HepG2 (cell line): ENCODE results near the gene RPS5. TPM values are rescaled to one million over a fixed set of nuclear protein-coding genes. Genes with fewer than 3 reads are reported as not detected.

Source experiments
- BCL6 ChIP-seq: IDR thresholded peaks from 2 replicates; pipeline ENCODE4 v1.6.1; 2016; ENCODE audit warnings: missing genetic modification reagents, missing compliant biosample characterization
- BRCA1 ChIP-seq: sonication (generic); formaldehyde crosslinking; IDR thresholded peaks from 2 replicates; pipeline ENCODE4 v1.4.0; 2020; ENCODE audit warnings: missing genetic modification reagents
- CREM ChIP-seq, 2 experiments: sonication (generic) in 1 of 2; formaldehyde crosslinking in 1 of 2; IDR thresholded peaks; 2 replicates each; pipeline versions ENCODE4 v1.4.0 to v1.6.1; 2016 to 2020; ENCODE audit warnings: antibody characterized with exemption in 1 of 2, mild to moderate bottlenecking in 1 of 2, missing genetic modification reagents in 1 of 2
- DMAP1 ChIP-seq: IDR thresholded peaks from 2 replicates; pipeline ENCODE4 v1.6.1; 2016
- KAT2B ChIP-seq: fragments of 150-350 bp; IDR thresholded peaks from 2 replicates; pipeline ENCODE4 v1.6.1; 2014; ENCODE audit warnings: low read depth, low read length, borderline replicate concordance
- MIER2 ChIP-seq: IDR thresholded peaks from 2 replicates; pipeline ENCODE4 v1.6.1; 2016; ENCODE audit warnings: missing biosample characterization, missing genetic modification reagents
- NAIF1 ChIP-seq: sonication (generic); formaldehyde crosslinking; IDR thresholded peaks from 2 replicates; pipeline ENCODE4 v1.5.0; 2020; ENCODE audit warnings: mild to moderate bottlenecking, missing genetic modification reagents, borderline replicate concordance
- NCOA5 ChIP-seq: sonication (generic); formaldehyde crosslinking; IDR thresholded peaks from 2 replicates; pipeline ENCODE4 v1.4.0; 2020; ENCODE audit warnings: missing genetic modification reagents
- SRSF1 ChIP-seq: fragments of 200-400 bp; formaldehyde crosslinking; optimal IDR thresholded peaks from 2 replicates; pipeline ENCODE3; 2017; ENCODE audit warnings: mild to moderate bottlenecking, low read depth, low read length, moderate library complexity
- ZNF337 ChIP-seq: sonication (generic); formaldehyde crosslinking; IDR thresholded peaks from 2 replicates; pipeline ENCODE4 v1.5.1; 2020; ENCODE audit warnings: missing genetic modification reagents, low read depth, mild to moderate bottlenecking, borderline replicate concordance
- ZNF350 ChIP-seq: sonication (generic); formaldehyde crosslinking; IDR thresholded peaks from 2 replicates; pipeline ENCODE4 v1.4.0; 2020; ENCODE audit warnings: mild to moderate bottlenecking, low read depth, missing genetic modification reagents, borderline replicate concordance
- ZNF496 ChIP-seq: sonication (generic); formaldehyde crosslinking; IDR thresholded peaks from 2 replicates; pipeline ENCODE4 v1.8.1; 2023; ENCODE audit warnings: mild to moderate bottlenecking, moderate library complexity, missing genetic modification reagents; ENCODE audit not compliant: insufficient replicate concordance
- ZNF747 ChIP-seq: sonication (generic); formaldehyde crosslinking; IDR thresholded peaks from 2 replicates; pipeline ENCODE4 v1.8.1; 2023; ENCODE audit warnings: missing genetic modification reagents, mild to moderate bottlenecking, borderline replicate concordance
- ZNF75D ChIP-seq: sonication (generic); formaldehyde crosslinking; IDR thresholded peaks from 2 replicates; pipeline ENCODE4 v1.8.1; 2023; ENCODE audit warnings: missing genetic modification reagents, mild to moderate bottlenecking, borderline replicate concordance
- polyA plus RNA-seq, 8 experiments: library from polyadenylated mRNA; depleted of rRNA in 3 of 8; stranded (reverse) in 7 of 8; unstranded in 1 of 8; fragments of >200 nt; fragmentation: Illumina TruSeq in 4 of 8; extraction: Trizol in 4 of 8; gene quantifications; 2 replicates each; pipeline versions ENCODE4 v1.2.1 to v1.2.3, GENCODE V29; 2011 to 2016; ENCODE audit warnings: low read depth in 4 of 8, missing spikeins in 1 of 8, mixed read lengths in 1 of 8; ENCODE audit not compliant: insufficient read depth in 1 of 8
- total RNA-seq, 5 experiments: library from RNA; depleted of rRNA; stranded (reverse); fragments of >200 nt; fragmentation: Illumina TruSeq; extraction: Trizol; gene quantifications; 2 replicates each; pipeline ENCODE4 v1.2.3, GENCODE V29; 2016; ENCODE audit warnings: low read depth in 1 of 5
- TF ChIP-seq, protein P1 (sequence below): sonication (generic); formaldehyde crosslinking; IDR thresholded peaks from 2 replicates; pipeline ENCODE4 v1.8.0; 2022; ENCODE audit warnings: missing genetic modification reagents, mild to moderate bottlenecking, inconsistent platforms, borderline replicate concordance
- TF ChIP-seq, protein P2 (sequence below): sonication (generic); formaldehyde crosslinking; IDR thresholded peaks from 2 replicates; pipeline ENCODE4 v1.5.0; 2020; ENCODE audit warnings: missing genetic modification reagents, mild to moderate bottlenecking, borderline replicate concordance
- TF ChIP-seq, protein P3 (sequence below), 2 experiments: sonication (generic) in 1 of 2; formaldehyde crosslinking in 1 of 2; IDR thresholded peaks; 2 replicates each; pipeline versions ENCODE4 v1.4.0 to v1.6.1; 2018 to 2020; ENCODE audit warnings: missing genetic modification reagents in 2 of 2, borderline replicate concordance in 1 of 2, low read depth in 1 of 2, mild to moderate bottlenecking in 1 of 2, missing biosample characterization in 1 of 2
- TF ChIP-seq, protein P4 (sequence below): sonication (generic); formaldehyde crosslinking; IDR thresholded peaks from 2 replicates; pipeline ENCODE4 v1.4.0; 2020; ENCODE audit warnings: missing genetic modification reagents

RPS5 gene
- total and polyA plus RNA-seq, 2 of the 13 experiments (the other 11 are each of a cell fraction or from before 2014, with no cell fraction given) = 1,544 to 4,408 TPM

DNA sequence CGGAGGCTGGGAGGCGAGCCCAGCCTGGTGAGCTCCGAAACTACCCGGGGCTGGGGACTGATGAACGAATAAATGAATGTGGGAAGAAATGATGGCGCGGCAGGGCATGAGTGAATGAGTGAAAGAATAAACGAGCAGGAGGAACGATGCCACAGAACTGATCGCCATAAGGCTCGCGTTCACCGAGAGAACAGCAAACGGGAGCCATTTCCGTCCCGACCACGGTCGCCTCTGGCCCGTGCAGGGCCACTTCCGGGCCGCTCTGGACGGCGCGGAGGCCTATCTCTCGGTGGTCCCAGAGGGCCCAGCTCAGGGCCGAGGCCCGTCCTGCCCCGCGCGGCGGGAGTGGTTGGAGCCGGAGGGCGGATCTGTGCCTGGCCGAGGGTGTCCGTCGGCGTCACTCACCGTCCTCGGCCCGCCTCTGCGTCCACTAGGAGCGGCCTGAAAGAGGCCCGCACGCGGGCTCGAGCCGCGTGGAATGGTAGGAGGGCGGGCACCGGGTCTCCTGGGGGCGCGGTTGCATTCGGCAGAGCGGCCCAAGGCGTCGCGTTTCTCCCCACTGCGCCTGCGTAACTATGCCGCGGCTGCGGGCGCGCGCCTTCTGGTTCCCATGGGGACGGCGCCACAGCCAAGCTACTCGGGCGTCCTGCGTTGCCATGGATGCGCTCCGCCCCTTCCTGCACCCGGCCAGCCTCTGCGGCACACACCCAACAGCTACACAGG is 24.6 kb upstream of the RPS5 start, which contains the start of gene ZNF497 (continued):
- TF ChIP-seq ZNF747 (CRISPR knock-in tag) = 0 out of 2 replicates have a peak, but pooled peaks have one; percentile 39
- TF ChIP-seq BCL6 (CRISPR knock-in tag) = no peak; the same call in 1 of the 2 replicates
- TF ChIP-seq ZNF350 (CRISPR knock-in tag) = no peak; the same call in 1 of the 2 replicates
- TF ChIP-seq CREM (IDR thresholded peaks at IDR 0.05) = peak; percentile 56; the same call in 1 of the 2 replicates
- no peak for TF ChIP-seq CREM (CRISPR knock-in tag; IDR thresholded peaks at IDR 0.05)
- peak; percentile 92 for TF ChIP-seq DMAP1 (CRISPR knock-in tag)
- TF ChIP-seq ZNF337 (CRISPR knock-in tag) = no peak
- TF ChIP-seq ZNF75D (CRISPR knock-in tag) = no peak
- no peak for TF ChIP-seq KAT2B
- TF ChIP-seq MIER2 (CRISPR knock-in tag) = no peak; the same call in 1 of the 2 replicates
- TF ChIP-seq, protein P1, sequence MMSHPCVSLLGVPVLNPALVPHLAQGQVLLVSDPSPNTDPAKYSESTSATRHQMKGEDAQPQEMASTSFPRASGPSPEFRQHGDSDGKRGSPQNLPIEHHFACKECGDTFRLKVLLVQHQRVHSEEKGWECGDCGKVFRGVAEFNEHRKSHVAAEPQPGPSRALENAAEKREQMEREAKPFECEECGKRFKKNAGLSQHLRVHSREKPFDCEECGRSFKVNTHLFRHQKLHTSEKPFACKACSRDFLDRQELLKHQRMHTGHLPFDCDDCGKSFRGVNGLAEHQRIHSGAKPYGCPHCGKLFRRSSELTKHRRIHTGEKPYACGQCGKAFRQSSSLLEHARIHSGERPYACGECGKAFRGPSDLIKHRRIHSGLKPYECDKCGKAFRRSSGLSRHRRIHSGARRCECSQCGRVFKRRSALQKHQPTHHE (CRISPR knock-in tag) = peak; percentile 58; the same call in 1 of the 2 replicates
- TF ChIP-seq SRSF1 = no peak
- TF ChIP-seq NAIF1 = peak; percentile 63; the same call in 1 of the 2 replicates
- TF ChIP-seq, protein P2, sequence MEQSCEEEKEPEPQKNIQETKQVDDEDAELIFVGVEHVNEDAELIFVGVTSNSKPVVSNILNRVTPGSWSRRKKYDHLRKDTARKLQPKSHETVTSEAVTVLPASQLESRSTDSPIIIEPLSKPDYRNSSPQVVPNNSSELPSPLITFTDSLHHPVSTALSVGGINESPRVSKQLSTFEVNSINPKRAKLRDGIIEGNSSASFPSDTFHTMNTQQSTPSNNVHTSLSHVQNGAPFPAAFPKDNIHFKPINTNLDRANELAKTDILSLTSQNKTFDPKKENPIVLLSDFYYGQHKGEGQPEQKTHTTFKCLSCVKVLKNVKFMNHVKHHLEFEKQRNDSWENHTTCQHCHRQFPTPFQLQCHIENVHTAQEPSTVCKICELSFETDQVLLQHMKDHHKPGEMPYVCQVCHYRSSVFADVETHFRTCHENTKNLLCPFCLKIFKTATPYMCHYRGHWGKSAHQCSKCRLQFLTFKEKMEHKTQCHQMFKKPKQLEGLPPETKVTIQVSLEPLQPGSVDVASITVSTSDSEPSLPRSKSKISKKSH (CRISPR knock-in tag) = peak; percentile 45; the same call in 1 of the 2 replicates
- no peak for TF ChIP-seq ZNF496 (CRISPR knock-in tag)
- TF ChIP-seq BRCA1 (CRISPR knock-in tag) = no peak; the same call in 1 of the 2 replicates
- TF ChIP-seq NCOA5 = no peak
- TF ChIP-seq, protein P3, sequence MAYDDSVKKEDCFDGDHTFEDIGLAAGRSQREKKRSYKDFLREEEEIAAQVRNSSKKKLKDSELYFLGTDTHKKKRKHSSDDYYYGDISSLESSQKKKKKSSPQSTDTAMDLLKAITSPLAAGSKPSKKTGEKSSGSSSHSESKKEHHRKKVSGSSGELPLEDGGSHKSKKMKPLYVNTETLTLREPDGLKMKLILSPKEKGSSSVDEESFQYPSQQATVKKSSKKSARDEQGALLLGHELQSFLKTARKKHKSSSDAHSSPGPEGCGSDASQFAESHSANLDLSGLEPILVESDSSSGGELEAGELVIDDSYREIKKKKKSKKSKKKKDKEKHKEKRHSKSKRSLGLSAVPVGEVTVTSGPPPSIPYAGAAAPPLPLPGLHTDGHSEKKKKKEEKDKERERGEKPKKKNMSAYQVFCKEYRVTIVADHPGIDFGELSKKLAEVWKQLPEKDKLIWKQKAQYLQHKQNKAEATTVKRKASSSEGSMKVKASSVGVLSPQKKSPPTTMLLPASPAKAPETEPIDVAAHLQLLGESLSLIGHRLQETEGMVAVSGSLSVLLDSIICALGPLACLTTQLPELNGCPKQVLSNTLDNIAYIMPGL (CRISPR knock-in tag; IDR thresholded peaks at IDR 0.05; ENCODE audit: borderline replicate concordance in 1 of 2, low read depth in 1 of 2) = peak; percentile 59 to 84; a peak in 3 of 4 replicates
- TF ChIP-seq, protein P4, sequence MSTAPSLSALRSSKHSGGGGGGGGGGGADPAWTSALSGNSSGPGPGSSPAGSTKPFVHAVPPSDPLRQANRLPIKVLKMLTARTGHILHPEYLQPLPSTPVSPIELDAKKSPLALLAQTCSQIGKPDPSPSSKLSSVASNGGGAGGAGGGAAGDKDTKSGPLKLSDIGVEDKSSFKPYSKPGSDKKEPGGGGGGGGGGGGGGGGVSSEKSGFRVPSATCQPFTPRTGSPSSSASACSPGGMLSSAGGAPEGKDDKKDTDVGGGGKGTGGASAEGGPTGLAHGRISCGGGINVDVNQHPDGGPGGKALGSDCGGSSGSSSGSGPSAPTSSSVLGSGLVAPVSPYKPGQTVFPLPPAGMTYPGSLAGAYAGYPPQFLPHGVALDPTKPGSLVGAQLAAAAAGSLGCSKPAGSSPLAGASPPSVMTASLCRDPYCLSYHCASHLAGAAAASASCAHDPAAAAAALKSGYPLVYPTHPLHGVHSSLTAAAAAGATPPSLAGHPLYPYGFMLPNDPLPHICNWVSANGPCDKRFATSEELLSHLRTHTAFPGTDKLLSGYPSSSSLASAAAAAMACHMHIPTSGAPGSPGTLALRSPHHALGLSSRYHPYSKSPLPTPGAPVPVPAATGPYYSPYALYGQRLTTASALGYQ (CRISPR knock-in tag) = peak; percentile 75
